ENCODE measurements around the gene ASB13. TPM values are rescaled to one million over a fixed set of nuclear protein-coding genes. Genes with fewer than 3 reads are reported as not detected.
A peak's percentile ranks its signal among the peaks of the same experiment; 100 is the strongest.
"Not testable (repeated sequence)": the region's sequence is repeated elsewhere in the genome, so short reads cannot be mapped to it uniquely, and the experiment has no call there.

Gene ASB13
- total and polyA plus RNA-seq, 2 donors (not counting 1 experiment from before 2014, with no cell fraction given) = 5.4 to 15.4 TPM

DNA sequence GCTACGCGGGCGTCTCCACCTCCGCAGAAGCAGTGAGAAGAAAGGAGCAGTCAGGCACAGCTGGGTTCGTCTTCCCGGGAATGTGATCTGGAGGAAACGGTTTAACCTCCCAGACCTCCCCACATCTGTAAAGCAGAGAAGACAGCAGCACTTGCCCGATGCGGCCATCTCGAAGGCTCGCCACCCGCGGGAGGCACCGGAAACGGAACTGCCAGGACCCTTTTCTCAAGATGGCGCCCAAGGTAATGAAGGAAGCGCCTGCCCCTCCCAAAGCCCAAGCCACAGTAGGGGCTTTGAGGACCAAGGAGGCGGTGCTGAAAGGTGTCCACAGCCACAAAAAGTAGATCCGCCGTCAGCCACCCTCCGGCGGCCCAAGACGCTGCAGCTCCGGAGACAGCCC, 41.7 kb downstream of the ASB13 start:
- Histone ChIP-seq H3K4me3 (replicated peaks in 1 of 4; ENCODE audit: control extremely low read depth in 1 of 4, insufficient read depth in 1 of 4, low read depth in 3 of 4, low read length in 4 of 4) (no peak overlapping the region), H3K27ac (ENCODE audit: insufficient read depth, low read length) (no peak overlapping the region), H3K4me1 (ENCODE audit: control insufficient read depth, extremely low read depth, insufficient read depth, low read length) (peaks cover 7% of the 10 kb centered on the region), H3K36me3 (ENCODE audit: control insufficient read depth, insufficient read depth, low read length) (no peaks in the 10 kb centered on the region), H2AFZ (ENCODE audit: low read length) (no peak overlapping the region), H3K79me2 (ENCODE audit: control insufficient read depth, insufficient read depth, low read length) (no peaks in the 10 kb centered on the region), H3K4me2 (ENCODE audit: extremely low read depth, insufficient read depth, low read length) (no peak overlapping the region), H3K9ac (ENCODE audit: insufficient read depth, low read length) (no peak overlapping the region), H3K27me3 (ENCODE audit: control insufficient read depth, insufficient read depth, low read length) (no peaks in the 10 kb centered on the region), H4K20me1 (ENCODE audit: control insufficient read depth, extremely low read depth, insufficient read depth, low read length) (no peaks in the 10 kb centered on the region), H3K9me3 (ENCODE audit: control insufficient read depth, insufficient read depth, low read depth, low read length) (no peaks in the 10 kb centered on the region)
- TF ChIP-seq, protein P1, sequence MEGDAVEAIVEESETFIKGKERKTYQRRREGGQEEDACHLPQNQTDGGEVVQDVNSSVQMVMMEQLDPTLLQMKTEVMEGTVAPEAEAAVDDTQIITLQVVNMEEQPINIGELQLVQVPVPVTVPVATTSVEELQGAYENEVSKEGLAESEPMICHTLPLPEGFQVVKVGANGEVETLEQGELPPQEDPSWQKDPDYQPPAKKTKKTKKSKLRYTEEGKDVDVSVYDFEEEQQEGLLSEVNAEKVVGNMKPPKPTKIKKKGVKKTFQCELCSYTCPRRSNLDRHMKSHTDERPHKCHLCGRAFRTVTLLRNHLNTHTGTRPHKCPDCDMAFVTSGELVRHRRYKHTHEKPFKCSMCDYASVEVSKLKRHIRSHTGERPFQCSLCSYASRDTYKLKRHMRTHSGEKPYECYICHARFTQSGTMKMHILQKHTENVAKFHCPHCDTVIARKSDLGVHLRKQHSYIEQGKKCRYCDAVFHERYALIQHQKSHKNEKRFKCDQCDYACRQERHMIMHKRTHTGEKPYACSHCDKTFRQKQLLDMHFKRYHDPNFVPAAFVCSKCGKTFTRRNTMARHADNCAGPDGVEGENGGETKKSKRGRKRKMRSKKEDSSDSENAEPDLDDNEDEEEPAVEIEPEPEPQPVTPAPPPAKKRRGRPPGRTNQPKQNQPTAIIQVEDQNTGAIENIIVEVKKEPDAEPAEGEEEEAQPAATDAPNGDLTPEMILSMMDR (conservative IDR thresholded peaks at IDR 0.05 in 1 of 2, IDR thresholded peaks at IDR 0.05 in 1 of 2; ENCODE audit: low read depth in 1 of 2, low read length in 2 of 2) = no peak
- no peak for TF ChIP-seq EZH2 (IDR thresholded peaks at IDR 0.05; ENCODE audit: low read length, missing control alignments)
- no peak for DNase-seq (ENCODE audit: low read depth in 2 of 2)

DNA sequence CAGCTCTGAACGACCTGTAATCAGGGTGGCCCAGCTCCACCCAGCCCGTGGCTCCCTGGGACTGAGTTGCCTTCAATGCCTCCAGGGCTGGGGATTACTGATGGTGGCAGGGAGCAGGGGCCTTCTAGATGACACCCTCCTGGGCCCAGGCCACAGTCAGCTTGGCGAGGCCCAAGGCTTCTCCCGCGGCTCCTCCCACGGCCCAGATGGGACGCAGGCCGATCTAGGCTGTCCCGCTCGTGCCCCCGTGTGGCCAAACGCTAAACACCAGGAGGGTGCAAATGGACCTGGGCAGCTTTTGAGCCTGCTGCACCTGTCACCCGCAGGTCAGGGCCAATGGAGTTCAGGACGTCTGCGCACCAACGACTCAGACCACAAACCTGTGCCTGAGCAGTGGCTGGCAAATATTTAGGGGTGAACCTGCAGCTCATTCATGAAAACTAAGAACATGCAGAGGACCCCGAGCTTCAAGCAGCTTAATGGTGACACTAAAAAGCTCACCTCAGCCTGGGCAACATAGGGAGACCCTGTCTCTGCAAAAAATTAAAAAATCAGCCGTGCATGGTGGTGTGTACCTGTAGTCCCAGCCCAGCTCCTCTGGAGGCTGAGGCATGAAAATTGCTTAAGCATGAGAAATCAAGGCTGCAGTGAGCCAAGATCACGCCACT, 43.2 kb downstream of the ASB13 start:
- H3K79me2 ChIP-seq (ENCODE audit: control insufficient read depth, insufficient read depth, low read length) = no peaks in the 10 kb centered on the region
- H3K27me3 ChIP-seq (ENCODE audit: control insufficient read depth, insufficient read depth, low read length) = no peaks in the 10 kb centered on the region
- no peak overlapping the region for H3K4me2 ChIP-seq (ENCODE audit: extremely low read depth, insufficient read depth, low read length)
- no peak overlapping the region for H3K4me3 ChIP-seq (replicated peaks in 1 of 4; ENCODE audit: control extremely low read depth in 1 of 4, insufficient read depth in 1 of 4, low read depth in 3 of 4, low read length in 4 of 4)
- TF ChIP-seq, protein P1 (conservative IDR thresholded peaks at IDR 0.05 in 1 of 2, IDR thresholded peaks at IDR 0.05 in 1 of 2; ENCODE audit: low read depth in 1 of 2, low read length in 2 of 2) = peak; percentile 82 to 88
- TF ChIP-seq EZH2 (IDR thresholded peaks at IDR 0.05; ENCODE audit: low read length, missing control alignments) = no peak
- no peak overlapping the region for H3K27ac ChIP-seq (ENCODE audit: insufficient read depth, low read length)
- H3K36me3 ChIP-seq (ENCODE audit: control insufficient read depth, insufficient read depth, low read length) = no peaks in the 10 kb centered on the region
- no peak overlapping the region for H3K9ac ChIP-seq (ENCODE audit: insufficient read depth, low read length)
- DNase-seq (ENCODE audit: low read depth in 2 of 2) = peak; percentile 73 to 77
- H2AFZ ChIP-seq (ENCODE audit: low read length) = peak overlapping the region; percentile 38
- no peaks in the 10 kb centered on the region for H3K9me3 ChIP-seq (ENCODE audit: control insufficient read depth, insufficient read depth, low read depth, low read length)
- H3K4me1 ChIP-seq (ENCODE audit: control insufficient read depth, extremely low read depth, insufficient read depth, low read length) = peaks cover 6% of the 10 kb centered on the region
- H4K20me1 ChIP-seq (ENCODE audit: control insufficient read depth, extremely low read depth, insufficient read depth, low read length) = no peaks in the 10 kb centered on the region

DNA sequence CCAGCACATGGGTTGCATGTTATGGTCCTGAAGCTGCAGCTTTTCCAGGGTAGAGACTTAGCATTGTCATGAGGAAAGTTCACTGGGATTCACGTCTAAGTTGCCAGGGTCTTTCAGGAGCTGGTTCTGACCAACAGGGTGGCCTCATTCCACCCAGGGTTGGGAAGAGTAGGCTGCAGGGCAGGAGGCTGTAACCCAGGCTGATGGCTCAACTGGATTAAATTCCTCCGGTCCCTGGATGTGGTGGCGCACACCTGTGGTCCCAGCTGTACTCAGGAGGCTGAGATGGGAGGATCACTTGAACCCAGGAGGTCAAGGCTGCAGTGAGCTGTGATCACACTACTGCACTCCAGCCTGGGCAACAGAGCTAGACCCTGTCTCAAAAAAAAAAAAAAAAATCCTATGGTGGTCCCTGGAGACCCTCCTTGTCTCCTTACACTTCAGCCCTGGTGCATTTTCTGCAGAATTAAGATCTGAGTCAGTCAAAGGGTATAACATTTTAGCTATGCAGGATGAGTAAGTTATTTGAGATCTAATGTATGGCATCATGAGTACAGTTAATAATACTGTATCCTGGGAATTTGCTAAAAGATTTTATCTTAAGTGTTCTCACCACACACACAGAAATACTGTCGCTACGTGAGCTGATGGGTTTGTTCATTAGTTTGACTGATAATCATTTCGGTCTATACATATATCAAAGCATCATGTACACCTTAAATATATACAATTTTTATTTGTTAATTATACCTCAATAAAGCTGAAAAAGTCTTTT, 44.0 kb downstream of the ASB13 start:
- Histone ChIP-seq H3K9ac (ENCODE audit: insufficient read depth, low read length) (no peak overlapping the region), H4K20me1 (ENCODE audit: control insufficient read depth, extremely low read depth, insufficient read depth, low read length) (no peaks in the 10 kb centered on the region), H3K9me3 (ENCODE audit: control insufficient read depth, insufficient read depth, low read depth, low read length) (no peaks in the 10 kb centered on the region), H2AFZ (ENCODE audit: low read length) (no peak overlapping the region), H3K79me2 (ENCODE audit: control insufficient read depth, insufficient read depth, low read length) (no peaks in the 10 kb centered on the region), H3K4me3 (replicated peaks in 1 of 4; ENCODE audit: control extremely low read depth in 1 of 4, insufficient read depth in 1 of 4, low read depth in 3 of 4, low read length in 4 of 4) (no peak overlapping the region), H3K27me3 (ENCODE audit: control insufficient read depth, insufficient read depth, low read length) (no peaks in the 10 kb centered on the region), H3K4me2 (ENCODE audit: extremely low read depth, insufficient read depth, low read length) (no peak overlapping the region), H3K27ac (ENCODE audit: insufficient read depth, low read length) (no peak overlapping the region), H3K4me1 (ENCODE audit: control insufficient read depth, extremely low read depth, insufficient read depth, low read length) (peaks cover 6% of the 10 kb centered on the region), H3K36me3 (ENCODE audit: control insufficient read depth, insufficient read depth, low read length) (no peaks in the 10 kb centered on the region)
- DNase-seq (ENCODE audit: low read depth in 2 of 2) = peak in 1 of 2 donors; percentile 16
- TF ChIP-seq EZH2 (IDR thresholded peaks at IDR 0.05; ENCODE audit: low read length, missing control alignments) = no peak
- TF ChIP-seq, protein P1 (conservative IDR thresholded peaks at IDR 0.05 in 1 of 2, IDR thresholded peaks at IDR 0.05 in 1 of 2; ENCODE audit: low read depth in 1 of 2, low read length in 2 of 2) = no peak

DNA sequence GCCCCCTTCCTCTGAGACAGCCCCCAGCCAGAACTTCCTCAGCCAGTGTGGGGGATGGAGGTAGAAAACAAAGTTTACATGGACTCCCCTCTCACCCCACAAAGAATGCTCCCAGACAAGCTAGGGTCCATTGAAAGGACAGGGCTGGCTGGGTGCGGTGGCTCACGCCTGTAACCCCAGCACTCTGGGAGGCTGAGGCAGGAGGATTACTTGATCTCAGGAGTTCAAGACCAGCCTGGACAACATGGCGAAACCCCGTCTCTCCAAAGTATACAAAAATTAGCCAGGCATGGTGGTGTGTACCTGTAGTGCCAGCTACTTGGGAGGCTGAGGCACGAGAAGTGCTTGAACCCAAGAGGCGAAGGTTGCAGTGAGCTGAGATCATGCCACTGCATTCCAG, 45.0 kb downstream of the ASB13 start:
- H3K4me2 ChIP-seq (ENCODE audit: extremely low read depth, insufficient read depth, low read length); H3K4me1 ChIP-seq (ENCODE audit: control insufficient read depth, extremely low read depth, insufficient read depth, low read length); H2AFZ ChIP-seq (ENCODE audit: low read length); H3K79me2 ChIP-seq (ENCODE audit: control insufficient read depth, insufficient read depth, low read length); H3K9me3 ChIP-seq (ENCODE audit: control insufficient read depth, insufficient read depth, low read depth, low read length); H3K27ac ChIP-seq (ENCODE audit: insufficient read depth, low read length); H3K36me3 ChIP-seq (ENCODE audit: control insufficient read depth, insufficient read depth, low read length); H4K20me1 ChIP-seq (ENCODE audit: control insufficient read depth, extremely low read depth, insufficient read depth, low read length); H3K4me3 ChIP-seq (replicated peaks in 1 of 4; ENCODE audit: control extremely low read depth in 1 of 4, insufficient read depth in 1 of 4, low read depth in 3 of 4, low read length in 4 of 4); H3K27me3 ChIP-seq (ENCODE audit: control insufficient read depth, insufficient read depth, low read length); DNase-seq (ENCODE audit: low read depth in 2 of 2); H3K9ac ChIP-seq (ENCODE audit: insufficient read depth, low read length): not testable (repeated sequence)
